Keratinocyte (primary cell): Measurements from ENCODE around the gene ITPR1. TPM values are rescaled to one million over a fixed set of nuclear protein-coding genes. Genes with fewer than 3 reads are reported as not detected.

ENCODE experiments used
- DNase-seq: peaks from one replicate; pipeline ENCODE4 v3.0.0-alpha.2; 2011; ENCODE audit warnings: low read depth, missing footprints, low spot score
- FAIRE-seq: peaks from 2 replicates; lab custom pipeline; 2011; peaks lifted over from hg19 to GRCh38; lab: Jason Lieb, UNC
- H2AFZ ChIP-seq: 2 replicates; pipeline ENCODE4 v1.6.0; 2012; ENCODE audit warnings: low read length, control low read depth, inconsistent platforms; ENCODE audit not compliant: control insufficient read depth
- H3K27ac ChIP-seq: 2 replicates; pipeline ENCODE4 v1.5.1; 2011; ENCODE audit warnings: low read length; ENCODE audit not compliant: control insufficient read depth, insufficient read depth
- H3K27me3 ChIP-seq: 3 replicates; pipeline ENCODE4 v1.6.0; 2011; ENCODE audit warnings: low read length; ENCODE audit not compliant: control insufficient read depth, insufficient read depth; ENCODE audit errors: extremely low read depth
- H3K36me3 ChIP-seq, 2 experiments: 2 replicates in 1 of 2; 3 replicates in 1 of 2; pipeline ENCODE4 v1.5.1; 2011; ENCODE audit warnings: low read length in 2 of 2, mild to moderate bottlenecking in 1 of 2; ENCODE audit not compliant: control insufficient read depth in 2 of 2, insufficient read depth in 2 of 2; ENCODE audit errors: extremely low read depth in 1 of 2
- H3K4me1 ChIP-seq: 3 replicates; pipeline ENCODE4 v1.5.1; 2011; ENCODE audit warnings: low read length; ENCODE audit not compliant: control insufficient read depth, insufficient read depth; ENCODE audit errors: extremely low read depth
- H3K4me2 ChIP-seq: 3 replicates; pipeline ENCODE4 v1.6.0; 2011; ENCODE audit warnings: low read depth, low read length; ENCODE audit not compliant: control insufficient read depth, insufficient read depth; ENCODE audit errors: extremely low read depth
- H3K4me3 ChIP-seq, 3 experiments: fragments of 200-600 bp in 1 of 3; sonication (generic) in 1 of 3; 2 replicates in 2 of 3; 3 replicates in 1 of 3; pipeline ENCODE4 v1.5.1; 2011 to 2016; ENCODE audit warnings: low read length in 3 of 3, mild to moderate bottlenecking in 3 of 3, control low read depth in 2 of 3, inconsistent platforms in 1 of 3, low read depth in 1 of 3, mixed read lengths in 1 of 3, mixed run types in 1 of 3, moderate library complexity in 1 of 3; ENCODE audit not compliant: control insufficient read depth in 2 of 3, insufficient read depth in 2 of 3; ENCODE audit errors: extremely low read depth in 1 of 3
- H3K79me2 ChIP-seq: 2 replicates; pipeline ENCODE4 v1.6.0; 2012; ENCODE audit warnings: low read length; ENCODE audit not compliant: control insufficient read depth, insufficient read depth
- H3K9ac ChIP-seq: 3 replicates; pipeline ENCODE4 v1.6.0; 2011; ENCODE audit warnings: low read length; ENCODE audit not compliant: control insufficient read depth, insufficient read depth; ENCODE audit errors: extremely low read depth
- H3K9me1 ChIP-seq: 3 replicates; pipeline ENCODE4 v1.6.0; 2011; ENCODE audit warnings: low read length; ENCODE audit not compliant: control insufficient read depth, insufficient read depth; ENCODE audit errors: extremely low read depth
- H3K9me3 ChIP-seq: 2 replicates; pipeline ENCODE4 v1.5.1; 2012; ENCODE audit warnings: low read depth, low read length; ENCODE audit not compliant: control insufficient read depth
- H4K20me1 ChIP-seq: 3 replicates; pipeline ENCODE4 v1.6.0; 2011; ENCODE audit warnings: low read length; ENCODE audit not compliant: control insufficient read depth, insufficient read depth; ENCODE audit errors: extremely low read depth
- EZH2 ChIP-seq: IDR thresholded peaks from one replicate; pipeline ENCODE4 v1.6.1; 2012; ENCODE audit warnings: inconsistent platforms, mild to moderate bottlenecking, low read length, moderate library complexity
- dilution Hi-C: fragments of 300-500 bp; cut with MboI; formaldehyde crosslinking; loops from one replicate; pipeline ENCODE4 v1.7.0; 2020; ENCODE audit warnings: low sequenced_read_pairs; ENCODE audit not compliant: extremely low pct_ligation_motif_present
- polyA plus RNA-seq, 5 experiments: library from polyadenylated mRNA; depleted of rRNA in 3 of 5; stranded (reverse) in 3 of 5; stranded (forward) in 1 of 5; unstranded in 1 of 5; fragments of >200 nt; gene quantifications; 1 replicate in 1 of 5; 2 replicates in 3 of 5; 3 replicates in 1 of 5; pipeline versions ENCODE4 v1.2.1 to v1.2.3, GENCODE V29; 2011 to 2012; ENCODE audit warnings: missing spikeins in 2 of 5, low read depth in 1 of 5, low replicate concordance in 1 of 5
- TF ChIP-seq, protein P1 (sequence below), 3 experiments: IDR thresholded peaks in 1 of 3; conservative IDR thresholded peaks in 1 of 3; optimal IDR thresholded peaks in 1 of 3; 2 replicates in 2 of 3; 3 replicates in 1 of 3; pipeline versions ENCODE3 to v1.5.1; 2011; ENCODE audit warnings: low read length in 3 of 3, mild to moderate bottlenecking in 3 of 3, moderate library complexity in 2 of 3, control low read depth in 1 of 3, inconsistent platforms in 1 of 3; ENCODE audit not compliant: insufficient read depth in 2 of 3; ENCODE audit errors: extremely low read depth in 1 of 3

ITPR1 gene
- polyA plus RNA-seq, 1 donor (not counting 4 experiments of a cell fraction or from before 2014, with no cell fraction given) = 3.5 TPM

DNA sequence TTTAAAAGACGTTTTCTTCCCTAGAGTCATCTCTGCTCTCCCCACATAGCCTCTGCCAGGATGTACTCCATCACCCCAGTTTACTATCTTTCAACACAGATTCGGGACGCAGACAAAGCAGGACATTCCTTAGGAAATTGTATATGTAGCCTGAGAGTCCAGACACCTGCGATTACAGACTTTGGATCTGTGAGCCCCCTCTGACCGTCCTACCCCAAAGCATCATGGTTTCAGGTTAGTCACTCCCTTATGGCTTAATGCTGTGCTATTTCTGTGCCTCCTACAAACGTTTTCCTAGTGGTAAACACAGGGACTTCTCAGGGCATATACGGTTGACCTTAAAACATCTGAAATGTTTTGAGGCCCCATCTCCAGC is 252.1 kb downstream of the ITPR1 start:
- DNase-seq (no peak), FAIRE-seq (no peak)
- Histone ChIP-seq H3K9me3 (no peaks in the 10 kb centered on the region), H3K27me3 (peaks cover 3% of the 10 kb centered on the region), H3K9ac (no peak overlapping the region), H4K20me1 (no peaks in the 10 kb centered on the region), H3K4me3 (no peak overlapping the region), H3K79me2 (no peaks in the 10 kb centered on the region), H3K4me2 (no peak overlapping the region), H3K36me3 (no peaks in the 10 kb centered on the region), H2AFZ (no peak overlapping the region), H3K9me1 (no peaks in the 10 kb centered on the region), H3K4me1 (peaks cover 29% of the 10 kb centered on the region), H3K27ac (no peak overlapping the region)
- TF ChIP-seq, protein P1, sequence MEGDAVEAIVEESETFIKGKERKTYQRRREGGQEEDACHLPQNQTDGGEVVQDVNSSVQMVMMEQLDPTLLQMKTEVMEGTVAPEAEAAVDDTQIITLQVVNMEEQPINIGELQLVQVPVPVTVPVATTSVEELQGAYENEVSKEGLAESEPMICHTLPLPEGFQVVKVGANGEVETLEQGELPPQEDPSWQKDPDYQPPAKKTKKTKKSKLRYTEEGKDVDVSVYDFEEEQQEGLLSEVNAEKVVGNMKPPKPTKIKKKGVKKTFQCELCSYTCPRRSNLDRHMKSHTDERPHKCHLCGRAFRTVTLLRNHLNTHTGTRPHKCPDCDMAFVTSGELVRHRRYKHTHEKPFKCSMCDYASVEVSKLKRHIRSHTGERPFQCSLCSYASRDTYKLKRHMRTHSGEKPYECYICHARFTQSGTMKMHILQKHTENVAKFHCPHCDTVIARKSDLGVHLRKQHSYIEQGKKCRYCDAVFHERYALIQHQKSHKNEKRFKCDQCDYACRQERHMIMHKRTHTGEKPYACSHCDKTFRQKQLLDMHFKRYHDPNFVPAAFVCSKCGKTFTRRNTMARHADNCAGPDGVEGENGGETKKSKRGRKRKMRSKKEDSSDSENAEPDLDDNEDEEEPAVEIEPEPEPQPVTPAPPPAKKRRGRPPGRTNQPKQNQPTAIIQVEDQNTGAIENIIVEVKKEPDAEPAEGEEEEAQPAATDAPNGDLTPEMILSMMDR (optimal IDR thresholded peaks at IDR 0.05 in 1 of 3, IDR thresholded peaks at IDR 0.05 in 1 of 3, conservative IDR thresholded peaks at IDR 0.05 in 1 of 3; ENCODE audit: extremely low read depth in 1 of 3, insufficient read depth in 2 of 3, low read length in 3 of 3) = no peak
- TF ChIP-seq EZH2 = no peak
- dilution Hi-C loops = no loop called here

GRCh38 chr3:4746241-4746958 is 253.3 kb downstream of the ITPR1 start:
- no peak for FAIRE-seq
- Histone ChIP-seq H3K9ac (no peak overlapping the region), H3K4me1 (peaks cover 30% of the 10 kb centered on the region), H2AFZ (no peak overlapping the region), H3K27ac (no peak overlapping the region), H3K79me2 (no peaks in the 10 kb centered on the region), H3K4me2 (no peak overlapping the region), H3K4me3 (no peak overlapping the region), H3K27me3 (peaks cover 3% of the 10 kb centered on the region), H3K9me1 (no peaks in the 10 kb centered on the region), H4K20me1 (no peaks in the 10 kb centered on the region), H3K9me3 (no peaks in the 10 kb centered on the region), H3K36me3 (no peaks in the 10 kb centered on the region)
- TF ChIP-seq EZH2 = no peak
- TF ChIP-seq, protein P1 (optimal IDR thresholded peaks at IDR 0.05 in 1 of 3, IDR thresholded peaks at IDR 0.05 in 1 of 3, conservative IDR thresholded peaks at IDR 0.05 in 1 of 3; ENCODE audit: extremely low read depth in 1 of 3, insufficient read depth in 2 of 3, low read length in 3 of 3) = no peak
- dilution Hi-C loops = no loop called here
- DNase-seq = no peak
